ENCODE measurements around the gene KRTAP6-1.

Gene KRTAP6-1

DNA sequence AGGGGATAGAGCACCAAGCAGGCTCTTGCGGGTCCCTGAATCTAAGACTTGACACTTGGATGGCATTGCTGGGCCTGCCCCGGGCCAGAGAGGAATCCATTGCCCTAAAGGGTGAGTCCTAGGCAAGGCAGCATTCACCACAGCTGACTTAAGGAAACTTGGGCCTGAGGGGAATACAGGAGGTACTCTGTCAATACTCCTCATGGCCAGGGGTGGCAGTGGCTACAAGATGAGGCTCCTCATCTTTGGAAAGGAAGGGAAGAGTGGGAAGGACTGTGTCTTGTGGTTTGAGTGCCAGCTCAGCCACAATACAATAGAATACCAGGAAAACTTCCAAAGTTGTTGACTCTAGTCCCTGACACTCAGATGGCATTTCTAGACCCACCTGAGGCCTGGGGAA, 7.8 kb downstream of the KRTAP6-1 start:
- no peak for DNase-seq
- TF ChIP-seq POLR2A (IDR thresholded peaks at IDR 0.05; ENCODE audit: low read length) (no peak), GATA1 (IDR thresholded peaks at IDR 0.05; ENCODE audit: low read depth, low read length) (no peak)

DNA sequence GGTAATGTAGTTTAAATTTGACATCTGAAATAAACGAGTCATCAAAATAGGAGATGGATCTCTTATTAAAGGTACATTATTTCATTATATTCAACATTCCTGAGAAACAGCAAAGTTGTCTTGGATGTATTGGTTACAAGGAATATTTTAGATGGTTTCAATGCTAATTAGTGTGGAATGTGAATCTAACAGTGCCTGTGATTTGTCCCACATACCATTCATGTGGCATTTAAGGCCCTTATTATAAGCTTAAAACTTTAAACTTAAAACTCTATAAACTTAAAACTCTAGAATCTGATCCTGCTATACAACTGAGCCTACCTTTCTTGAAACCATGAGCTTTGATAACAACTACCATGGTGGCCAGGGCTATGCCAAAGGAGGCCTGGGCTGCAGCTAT, 12.9 kb downstream of the KRTAP6-1 start, which contains the start of gene KRTAP22-1:
Gene KRTAP22-1, plus strand, starts transcription at position 301 of the 400 bp plus-strand sequence.
- DNase-seq = no peak
- TF ChIP-seq GATA1 (IDR thresholded peaks at IDR 0.05; ENCODE audit: low read depth, low read length) = no peak

- TF ChIP-seq POLR2A (IDR thresholded peaks at IDR 0.05; ENCODE audit: low read length) (no peak), GATA1 (IDR thresholded peaks at IDR 0.05; ENCODE audit: low read depth, low read length) (no peak)
- no peak for DNase-seq
These were observed 14.9 kb downstream of the KRTAP6-1 start, which contains the start of gene KRTAP6-2 for GRCh38 chr21:30598802-30599201. KRTAP6-2 (minus strand) TSS chr21:30598902; CDS start chr21:30598874, 28 bp downstream.

- TF ChIP-seq GATA1 (IDR thresholded peaks at IDR 0.05; ENCODE audit: low read depth, low read length) (no peak), POLR2A (IDR thresholded peaks at IDR 0.05; ENCODE audit: low read length) (no peak)
- DNase-seq = no peak
These were observed 21.6 kb downstream of the KRTAP6-1 start, which contains the start of gene KRTAP6-3 for GRCh38 chr21:30592140-30592539. KRTAP6-3 (plus strand) TSS chr21:30592440; CDS start chr21:30592446, 6 bp downstream.

DNA sequence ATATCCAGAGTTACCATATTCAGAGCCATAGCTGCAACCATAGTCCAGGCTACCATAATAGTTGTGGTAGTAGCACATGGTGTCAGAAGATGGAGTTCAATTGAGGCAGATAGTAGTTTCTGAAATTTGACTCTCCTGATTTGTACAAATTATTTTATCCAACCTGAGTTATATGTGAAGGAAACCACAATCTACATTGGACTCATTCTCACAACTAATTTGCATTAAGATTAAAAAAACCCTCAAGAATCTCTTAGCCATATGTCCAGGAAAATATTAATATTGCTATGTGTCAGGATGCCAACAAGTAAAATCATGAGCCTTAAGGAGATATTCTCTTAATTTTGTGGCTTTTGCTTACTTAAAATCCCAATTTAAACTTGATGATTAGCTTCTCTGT, 23.4 kb downstream of the KRTAP6-1 start, which contains the start of gene KRTAP22-2:
Gene KRTAP22-2, minus strand, starts transcription at position 101 of the 400 bp plus-strand sequence.
- no peak for DNase-seq
- TF ChIP-seq GATA1 (IDR thresholded peaks at IDR 0.05; ENCODE audit: low read depth, low read length) (no peak), POLR2A (IDR thresholded peaks at IDR 0.05; ENCODE audit: low read length) (no peak)

DNA sequence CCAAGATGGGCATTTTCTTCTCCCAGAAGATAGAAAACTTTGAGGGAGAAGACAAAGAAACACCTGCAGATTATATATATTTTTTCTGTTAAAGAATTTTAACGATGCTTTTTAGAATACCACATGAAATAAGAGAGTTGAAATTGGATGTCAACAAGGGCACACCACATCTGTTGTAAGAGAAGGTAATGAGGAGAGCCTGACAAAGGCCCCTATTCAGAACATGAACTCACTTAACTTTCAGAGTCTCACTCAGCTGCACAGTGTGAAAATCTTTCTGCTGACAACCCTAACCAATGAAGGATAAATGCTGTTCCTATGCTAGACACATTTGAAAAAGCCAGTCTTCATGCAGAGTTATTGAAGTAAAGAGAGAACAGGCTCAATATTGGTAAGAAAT, 30.9 kb downstream of the KRTAP6-1 start:
- TF ChIP-seq GATA1 (IDR thresholded peaks at IDR 0.05; ENCODE audit: low read depth, low read length) (no peak), POLR2A (IDR thresholded peaks at IDR 0.05; ENCODE audit: low read length) (no peak)

DNA sequence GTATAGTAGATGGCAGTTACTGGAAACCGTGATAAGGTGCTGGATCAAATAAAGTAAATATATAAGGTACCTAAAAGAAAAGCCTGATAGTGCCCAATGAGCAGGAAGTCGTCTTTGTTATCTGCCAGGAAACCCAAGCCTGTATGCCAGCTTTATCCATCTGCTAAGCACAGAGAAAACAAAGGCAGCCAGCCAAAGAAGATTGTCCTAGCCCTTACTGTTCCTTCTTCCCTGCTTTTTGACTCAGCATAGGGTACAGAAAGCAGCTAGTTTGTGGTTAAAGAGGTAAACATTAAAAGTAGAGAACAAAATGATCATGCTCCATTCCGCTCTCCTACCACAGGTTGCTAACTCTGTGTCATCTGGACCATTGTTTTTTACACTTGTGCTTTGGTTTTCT, 33.6 kb downstream of the KRTAP6-1 start:
- TF ChIP-seq POLR2A (IDR thresholded peaks at IDR 0.05; ENCODE audit: low read length) (no peak), GATA1 (IDR thresholded peaks at IDR 0.05; ENCODE audit: low read depth, low read length) (no peak)
- no peak for DNase-seq

More for the DNA sequence above, 30.9 kb downstream of the KRTAP6-1 start:
- DNase-seq = no peak

GRCh38 chr21:30579346-30579745, 34.4 kb downstream of the KRTAP6-1 start:
- no peak for DNase-seq
- TF ChIP-seq POLR2A (IDR thresholded peaks at IDR 0.05; ENCODE audit: low read length) (no peak), GATA1 (IDR thresholded peaks at IDR 0.05; ENCODE audit: low read depth, low read length) (no peak)

DNA sequence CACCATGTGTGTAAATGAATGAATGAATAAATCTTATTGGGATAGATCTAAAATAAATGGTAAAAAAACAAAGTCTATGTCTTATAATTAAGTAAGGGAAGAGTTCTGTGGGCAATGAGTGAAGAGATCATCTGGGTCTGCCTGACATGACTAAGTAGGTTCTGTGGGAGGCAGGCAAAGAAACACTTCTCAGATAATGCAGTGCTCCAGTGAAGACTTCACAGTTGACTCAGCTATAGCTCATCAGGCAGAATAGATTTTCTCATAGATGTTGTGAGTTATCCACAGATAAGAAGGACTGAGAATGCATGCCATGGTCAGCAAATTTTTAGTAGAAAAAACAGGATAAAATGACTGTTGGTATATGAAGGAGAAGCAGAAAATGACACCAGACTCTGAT, 36.0 kb downstream of the KRTAP6-1 start:
- DNase-seq = no peak
- TF ChIP-seq POLR2A (IDR thresholded peaks at IDR 0.05; ENCODE audit: low read length) = no peak
- no peak for TF ChIP-seq GATA1 (IDR thresholded peaks at IDR 0.05; ENCODE audit: low read depth, low read length)

GRCh38 chr21:30567617-30568016, 46.1 kb downstream of the KRTAP6-1 start:
- DNase-seq = no peak
- TF ChIP-seq POLR2A (IDR thresholded peaks at IDR 0.05; ENCODE audit: low read length) (no peak), GATA1 (IDR thresholded peaks at IDR 0.05; ENCODE audit: low read depth, low read length) (no peak)

DNA sequence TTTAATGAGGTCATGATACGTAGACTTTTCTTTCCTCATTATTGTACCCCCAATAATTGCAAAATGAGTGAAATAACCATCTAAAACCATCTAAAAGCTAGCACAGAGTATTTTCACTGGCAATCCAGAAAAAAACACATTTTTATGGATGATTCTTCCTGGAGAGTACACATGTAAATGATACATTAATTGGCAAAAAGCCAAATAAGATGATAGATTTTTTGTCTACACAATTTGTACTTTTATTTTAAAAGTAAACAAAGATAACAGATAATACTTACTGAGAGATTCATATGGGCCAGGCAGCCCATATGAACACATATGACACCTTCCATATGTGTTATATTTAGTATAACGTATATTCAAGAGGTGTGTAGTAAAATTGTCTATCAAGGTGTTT, 50.1 kb downstream of the KRTAP6-1 start:
- no peak for TF ChIP-seq POLR2A (IDR thresholded peaks at IDR 0.05; ENCODE audit: low read length)
- no peak for DNase-seq

All from erythroblast (primary cell).